HUES64 (cell line): Measurements from ENCODE around the gene SESN1.
"Not testable (repeated sequence)": the region's sequence is repeated elsewhere in the genome, so short reads cannot be mapped to it uniquely, and the experiment has no call there.

ENCODE experiments used
- H3K27ac ChIP-seq: 2 replicates; pipeline ENCODE4 v1.7.0; 2013; ENCODE audit warnings: low read depth, low read length, inconsistent platforms
- H3K27me3 ChIP-seq: 2 replicates; pipeline ENCODE4 v1.6.1; 2013; ENCODE audit warnings: mild to moderate bottlenecking, low read length; ENCODE audit not compliant: insufficient read depth
- H3K36me3 ChIP-seq: 2 replicates; pipeline ENCODE4 v1.6.1; 2013; ENCODE audit warnings: mild to moderate bottlenecking, low read length; ENCODE audit not compliant: insufficient read depth
- H3K4me1 ChIP-seq: 2 replicates; pipeline ENCODE4 v1.6.1; 2013; ENCODE audit warnings: mild to moderate bottlenecking, low read length, moderate library complexity; ENCODE audit not compliant: insufficient read depth
- H3K4me3 ChIP-seq: 2 replicates; pipeline ENCODE4 v1.5.1; 2013; ENCODE audit warnings: mild to moderate bottlenecking, low read length, moderate library complexity
- H3K9ac ChIP-seq: 2 replicates; pipeline ENCODE4 v1.6.1; 2013; ENCODE audit warnings: mild to moderate bottlenecking, low read depth, low read length
- H3K9me3 ChIP-seq: 2 replicates; pipeline ENCODE4 v1.6.1; 2013; ENCODE audit warnings: low read depth, low read length; ENCODE audit not compliant: insufficient read depth
- WGBS: fragments of 150-250, 120-280 bp; methylation state at CpG from one replicate; pipeline ENCODE4 v1.1.7; 2013; ENCODE audit warnings: missing lambda C conversion rate; 5-methylcytosine and 5-hydroxymethylcytosine counted together

The SESN1 gene

GRCh38 chr6:109118337-109118736, 23.7 kb upstream of the SESN1 start:
- no peaks in the 10 kb centered on the region for H3K27me3 ChIP-seq
- no peak overlapping the region for H3K27ac ChIP-seq
- H3K9me3 ChIP-seq = no peaks in the 10 kb centered on the region
- H3K9ac ChIP-seq = no peak overlapping the region
- 80% methylated on average over 5 of the region's 5 CpGs for whole genome bisulfite sequencing
- H3K4me3 ChIP-seq = no peak overlapping the region
- no peaks in the 10 kb centered on the region for H3K36me3 ChIP-seq
- no peaks in the 10 kb centered on the region for H3K4me1 ChIP-seq

- Histone ChIP-seq H3K4me3 (no peak overlapping the region), H3K4me1 (no peaks in the 10 kb centered on the region), H3K27ac (no peak overlapping the region), H3K27me3 (no peaks in the 10 kb centered on the region), H3K9me3 (no peaks in the 10 kb centered on the region), H3K36me3 (no peaks in the 10 kb centered on the region), H3K9ac (no peak overlapping the region)
- WGBS = 91% methylated on average over 5 of the region's 5 CpGs
Measured at GRCh38 chr6:109117346-109118035, 22.8 kb upstream of the SESN1 start.

- H3K27me3 ChIP-seq = not testable (repeated sequence)
Measured at GRCh38 chr6:109112663-109113062, 18.0 kb upstream of the SESN1 start.

GRCh38 chr6:109109663-109110062, 15.0 kb upstream of the SESN1 start:
- not testable (repeated sequence) for H3K36me3 ChIP-seq, H3K9ac ChIP-seq, H3K4me3 ChIP-seq, H3K27me3 ChIP-seq, H3K27ac ChIP-seq, H3K4me1 ChIP-seq, H3K9me3 ChIP-seq
- WGBS = 99% methylated on average over 5 of the region's 8 CpGs

More at GRCh38 chr6:109112663-109113062, 18.0 kb upstream of the SESN1 start:
- not testable (repeated sequence) for H3K9me3 ChIP-seq, H3K4me3 ChIP-seq, H3K9ac ChIP-seq, H3K4me1 ChIP-seq, H3K36me3 ChIP-seq, H3K27ac ChIP-seq
- 94% methylated on average over 3 of the region's 3 CpGs for WGBS

GRCh38 chr6:109105681-109106080, 11.0 kb upstream of the SESN1 start:
- Histone ChIP-seq H3K9me3 (no peaks in the 10 kb centered on the region), H3K4me1 (no peaks in the 10 kb centered on the region), H3K9ac (no peak overlapping the region), H3K27ac (no peak overlapping the region), H3K36me3 (no peaks in the 10 kb centered on the region), H3K4me3 (no peak overlapping the region), H3K27me3 (no peaks in the 10 kb centered on the region)
- 96% methylated on average over 5 of the region's 5 CpGs for WGBS

GRCh38 chr6:109104512-109104911, 9.9 kb upstream of the SESN1 start:
- WGBS = 93% methylated on average over 2 of the region's 3 CpGs
- Histone ChIP-seq H3K36me3 (no peaks in the 10 kb centered on the region), H3K27me3 (no peaks in the 10 kb centered on the region), H3K9ac (no peak overlapping the region), H3K9me3 (no peaks in the 10 kb centered on the region), H3K27ac (no peak overlapping the region), H3K4me1 (no peaks in the 10 kb centered on the region), H3K4me3 (no peak overlapping the region)

GRCh38 chr6:109103942-109104341, 9.3 kb upstream of the SESN1 start:
- H3K36me3 ChIP-seq = no peaks in the 10 kb centered on the region
- H3K9me3 ChIP-seq = no peaks in the 10 kb centered on the region
- H3K4me1 ChIP-seq = no peaks in the 10 kb centered on the region
- H3K27ac ChIP-seq = no peak overlapping the region
- no peaks in the 10 kb centered on the region for H3K27me3 ChIP-seq
- H3K9ac ChIP-seq = no peak overlapping the region
- no peak overlapping the region for H3K4me3 ChIP-seq

GRCh38 chr6:109102762-109103161, 8.1 kb upstream of the SESN1 start:
- Histone ChIP-seq H3K4me1 (no peaks in the 10 kb centered on the region), H3K27ac (no peak overlapping the region), H3K4me3 (no peak overlapping the region), H3K9ac (no peak overlapping the region), H3K36me3 (no peaks in the 10 kb centered on the region), H3K9me3 (no peaks in the 10 kb centered on the region), H3K27me3 (no peaks in the 10 kb centered on the region)
- WGBS = 92% methylated on average over 1 of the region's 1 CpG

GRCh38 chr6:109097661-109098060, 3.0 kb upstream of the SESN1 start:
- 93% methylated on average over 1 of the region's 1 CpG for WGBS
- H3K4me3 ChIP-seq = no peak overlapping the region

GRCh38 chr6:109096208-109096607, 1.6 kb upstream of the SESN1 start:
- Histone ChIP-seq H3K4me3 (peak overlapping the region; percentile 84), H3K9ac (peak overlapping the region; percentile 88; the same call in 1 of the 2 replicates), H3K27me3 (no peaks in the 10 kb centered on the region), H3K27ac (no peak overlapping the region), H3K9me3 (no peaks in the 10 kb centered on the region), H3K4me1 (peaks cover 22% of the 10 kb centered on the region), H3K36me3 (no peaks in the 10 kb centered on the region)
- 86% methylated on average over 5 of the region's 6 CpGs for WGBS

More at GRCh38 chr6:109097661-109098060, 3.0 kb upstream of the SESN1 start:
- Histone ChIP-seq H3K27me3 (no peaks in the 10 kb centered on the region), H3K27ac (no peak overlapping the region), H3K9ac (no peak overlapping the region), H3K9me3 (no peaks in the 10 kb centered on the region), H3K36me3 (no peaks in the 10 kb centered on the region), H3K4me1 (peaks cover 15% of the 10 kb centered on the region)

GRCh38 chr6:109095835-109096084, 1.1 kb upstream of the SESN1 start:
- Histone ChIP-seq H3K27ac (peak overlapping the region; percentile 98; the same call in 1 of the 2 replicates), H3K9ac (peak overlapping the region; percentile 88), H3K9me3 (no peaks in the 10 kb centered on the region), H3K4me1 (peaks cover 22% of the 10 kb centered on the region), H3K27me3 (no peaks in the 10 kb centered on the region), H3K36me3 (no peaks in the 10 kb centered on the region), H3K4me3 (peak overlapping the region; percentile 84)
- 7% methylated on average over 8 of the region's 8 CpGs for WGBS
